ENCODE measurements around the gene SAMD14. TPM values are rescaled to one million over a fixed set of nuclear protein-coding genes. Genes with fewer than 3 reads are reported as not detected.

Gene SAMD14
- total RNA-seq, 1 experiment from 2014 or later = 3.4 TPM

- DNase-seq = no peak
- Histone ChIP-seq H3K27me3 (replicated peaks; ENCODE audit: control insufficient read depth, insufficient read depth, low read length) (no peaks in the 10 kb centered on the region), H3K36me3 (ENCODE audit: control insufficient read depth, insufficient read depth, low read length) (no peaks in the 10 kb centered on the region), H3K4me3 (ENCODE audit: low read depth, low read length) (peak overlapping the region; percentile 72), H3K9me3 (no peaks in the 10 kb centered on the region), H3K4me1 (no peaks in the 10 kb centered on the region)
- Mint-ChIP-seq H3K36me3 (ENCODE audit: insufficient read depth, unreplicated experiment) (no peaks in the 10 kb centered on the region), H3K4me3 (ENCODE audit: unreplicated experiment) (peak overlapping the region; percentile 95), H3K27ac (ENCODE audit: unreplicated experiment) (peak overlapping the region; percentile 84), H3K9me3 (ENCODE audit: unreplicated experiment) (no peaks in the 10 kb centered on the region), H3K4me1 (ENCODE audit: low read depth, unreplicated experiment) (no peaks in the 10 kb centered on the region), H3K27me3 (ENCODE audit: insufficient read depth, unreplicated experiment) (no peaks in the 10 kb centered on the region)
- intact Hi-C loops (cut with micrococcal nuclease; ENCODE audit: unreplicated experiment) = no loop called here
- POLR2A ChIA-PET = interaction anchor here (0.7 kb wide), 1 partner anchor 218 kb away, joined by 3 read pairs; no protein-coding TSS in a partner anchor
- BruUV-seq (replicated peaks) = no TSS peak
- TF ChIP-seq, protein P1, sequence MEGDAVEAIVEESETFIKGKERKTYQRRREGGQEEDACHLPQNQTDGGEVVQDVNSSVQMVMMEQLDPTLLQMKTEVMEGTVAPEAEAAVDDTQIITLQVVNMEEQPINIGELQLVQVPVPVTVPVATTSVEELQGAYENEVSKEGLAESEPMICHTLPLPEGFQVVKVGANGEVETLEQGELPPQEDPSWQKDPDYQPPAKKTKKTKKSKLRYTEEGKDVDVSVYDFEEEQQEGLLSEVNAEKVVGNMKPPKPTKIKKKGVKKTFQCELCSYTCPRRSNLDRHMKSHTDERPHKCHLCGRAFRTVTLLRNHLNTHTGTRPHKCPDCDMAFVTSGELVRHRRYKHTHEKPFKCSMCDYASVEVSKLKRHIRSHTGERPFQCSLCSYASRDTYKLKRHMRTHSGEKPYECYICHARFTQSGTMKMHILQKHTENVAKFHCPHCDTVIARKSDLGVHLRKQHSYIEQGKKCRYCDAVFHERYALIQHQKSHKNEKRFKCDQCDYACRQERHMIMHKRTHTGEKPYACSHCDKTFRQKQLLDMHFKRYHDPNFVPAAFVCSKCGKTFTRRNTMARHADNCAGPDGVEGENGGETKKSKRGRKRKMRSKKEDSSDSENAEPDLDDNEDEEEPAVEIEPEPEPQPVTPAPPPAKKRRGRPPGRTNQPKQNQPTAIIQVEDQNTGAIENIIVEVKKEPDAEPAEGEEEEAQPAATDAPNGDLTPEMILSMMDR (IDR thresholded peaks at IDR 0.05; ENCODE audit: insufficient read depth in 1 of 2, low read depth in 1 of 2, low read length in 1 of 2, severe bottlenecking in 1 of 2, unreplicated experiment in 1 of 2) = no peak
- CTCF ChIA-PET = no interaction called here
Observed at GRCh38 chr17:50096092-50096491, 33.9 kb downstream of the SAMD14 start.

DNA sequence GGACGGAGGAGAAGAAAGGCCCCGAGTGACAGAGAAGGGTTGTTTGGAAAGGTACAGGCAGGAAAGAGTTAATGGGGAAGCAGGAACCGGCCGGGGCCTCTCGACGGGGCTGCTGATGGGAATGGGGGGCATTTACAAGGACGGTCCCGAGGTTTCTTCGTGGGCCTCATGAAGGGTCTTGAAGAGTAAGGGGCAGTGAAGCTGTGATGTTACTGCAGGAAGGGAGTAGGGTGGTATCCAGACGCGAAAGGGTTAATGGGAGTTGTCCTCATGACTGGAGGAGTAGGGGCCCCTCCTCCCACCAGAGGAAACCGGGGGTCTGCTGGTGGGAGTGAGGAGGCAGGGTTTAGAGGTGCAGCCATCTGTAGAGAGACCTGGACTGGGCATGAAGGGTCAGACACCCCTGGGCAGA lies 34.3 kb downstream of the SAMD14 start:
- H3K9me3 ChIP-seq = no peaks in the 10 kb centered on the region
- peak overlapping the region; percentile 72 for H3K4me3 ChIP-seq (ENCODE audit: low read depth, low read length)
- no peaks in the 10 kb centered on the region for H3K27me3 Mint-ChIP-seq (ENCODE audit: insufficient read depth, unreplicated experiment)
- no peaks in the 10 kb centered on the region for H3K36me3 ChIP-seq (ENCODE audit: control insufficient read depth, insufficient read depth, low read length)
- no peaks in the 10 kb centered on the region for H3K9me3 Mint-ChIP-seq (ENCODE audit: unreplicated experiment)
- no peaks in the 10 kb centered on the region for H3K4me1 ChIP-seq
- H3K27ac Mint-ChIP-seq (ENCODE audit: unreplicated experiment) = peak overlapping the region; percentile 84
- CTCF ChIA-PET = no interaction called here
- H3K36me3 Mint-ChIP-seq (ENCODE audit: insufficient read depth, unreplicated experiment) = no peaks in the 10 kb centered on the region
- H3K27me3 ChIP-seq (replicated peaks; ENCODE audit: control insufficient read depth, insufficient read depth, low read length) = no peaks in the 10 kb centered on the region
- TF ChIP-seq, protein P1 (IDR thresholded peaks at IDR 0.05; ENCODE audit: insufficient read depth in 1 of 2, low read depth in 1 of 2, low read length in 1 of 2, severe bottlenecking in 1 of 2, unreplicated experiment in 1 of 2) = no peak
- intact Hi-C loops (cut with micrococcal nuclease; ENCODE audit: unreplicated experiment) = no loop called here
- H3K4me1 Mint-ChIP-seq (ENCODE audit: low read depth, unreplicated experiment) = no peaks in the 10 kb centered on the region
- BruUV-seq (replicated peaks) = no TSS peak
- H3K4me3 Mint-ChIP-seq (ENCODE audit: unreplicated experiment) = peak overlapping the region; percentile 95
- no peak for DNase-seq
- POLR2A ChIA-PET = no interaction called here

GRCh38 chr17:50094753-50095619 lies 35.0 kb downstream of the SAMD14 start, which contains the start of gene PDK2:
TSS of gene PDK2 (plus strand) at chr17:50095351. CDS start at chr17:50095436, 85 bp downstream.
- Mint-ChIP-seq H3K27me3 (ENCODE audit: insufficient read depth, unreplicated experiment) (no peaks in the 10 kb centered on the region), H3K4me1 (ENCODE audit: low read depth, unreplicated experiment) (no peaks in the 10 kb centered on the region), H3K36me3 (ENCODE audit: insufficient read depth, unreplicated experiment) (no peaks in the 10 kb centered on the region), H3K27ac (ENCODE audit: unreplicated experiment) (peak within 1 kb of the TSS; percentile 84), H3K9me3 (ENCODE audit: unreplicated experiment) (no peaks in the 10 kb centered on the region), H3K4me3 (ENCODE audit: unreplicated experiment) (peak within 1 kb of the TSS; percentile 95)
- ChIA-PET CTCF (interaction anchor here (0.7 to 1.5 kb wide), 8 partner anchors 38 to 331 kb away, joined by 3 to 9 read pairs (median 4); partner anchors contain the start of genes FAM117A and KAT7), POLR2A (no interaction called here)
- no peaks in the 10 kb centered on the region for H3K9me3 ChIP-seq
- peak within 1 kb of the TSS; percentile 72 for H3K4me3 ChIP-seq (ENCODE audit: low read depth, low read length)
- BruUV-seq (replicated peaks) = no TSS peak
- no peaks in the 10 kb centered on the region for H3K4me1 ChIP-seq
- H3K36me3 ChIP-seq (ENCODE audit: control insufficient read depth, insufficient read depth, low read length) = no peaks in the 10 kb centered on the region
- TF ChIP-seq, protein P1 (IDR thresholded peaks at IDR 0.05; ENCODE audit: insufficient read depth in 1 of 2, low read depth in 1 of 2, low read length in 1 of 2, severe bottlenecking in 1 of 2, unreplicated experiment in 1 of 2) = no peak
- no peaks in the 10 kb centered on the region for H3K27me3 ChIP-seq (replicated peaks; ENCODE audit: control insufficient read depth, insufficient read depth, low read length)
- intact Hi-C loops (cut with micrococcal nuclease; ENCODE audit: unreplicated experiment) = loop anchor here (5.0 kb wide), 1 partner anchor 202 kb away; no protein-coding TSS in a partner anchor
- peak; percentile 91 for DNase-seq

Data from Caco-2 (cell line).